Right forelimb (tissue), 1 donor: ENCODE measurements around the gene ASCC2.
"Not testable (repeated sequence)": the region's sequence is repeated elsewhere in the genome, so short reads cannot be mapped to it uniquely, and the experiment has no call there.

Source experiments
- DNase-seq: peaks from one replicate; pipeline ENCODE4 v3.0.0-alpha.2; 2018

Gene ASCC2, protein sequence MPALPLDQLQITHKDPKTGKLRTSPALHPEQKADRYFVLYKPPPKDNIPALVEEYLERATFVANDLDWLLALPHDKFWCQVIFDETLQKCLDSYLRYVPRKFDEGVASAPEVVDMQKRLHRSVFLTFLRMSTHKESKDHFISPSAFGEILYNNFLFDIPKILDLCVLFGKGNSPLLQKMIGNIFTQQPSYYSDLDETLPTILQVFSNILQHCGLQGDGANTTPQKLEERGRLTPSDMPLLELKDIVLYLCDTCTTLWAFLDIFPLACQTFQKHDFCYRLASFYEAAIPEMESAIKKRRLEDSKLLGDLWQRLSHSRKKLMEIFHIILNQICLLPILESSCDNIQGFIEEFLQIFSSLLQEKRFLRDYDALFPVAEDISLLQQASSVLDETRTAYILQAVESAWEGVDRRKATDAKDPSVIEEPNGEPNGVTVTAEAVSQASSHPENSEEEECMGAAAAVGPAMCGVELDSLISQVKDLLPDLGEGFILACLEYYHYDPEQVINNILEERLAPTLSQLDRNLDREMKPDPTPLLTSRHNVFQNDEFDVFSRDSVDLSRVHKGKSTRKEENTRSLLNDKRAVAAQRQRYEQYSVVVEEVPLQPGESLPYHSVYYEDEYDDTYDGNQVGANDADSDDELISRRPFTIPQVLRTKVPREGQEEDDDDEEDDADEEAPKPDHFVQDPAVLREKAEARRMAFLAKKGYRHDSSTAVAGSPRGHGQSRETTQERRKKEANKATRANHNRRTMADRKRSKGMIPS

DNA sequence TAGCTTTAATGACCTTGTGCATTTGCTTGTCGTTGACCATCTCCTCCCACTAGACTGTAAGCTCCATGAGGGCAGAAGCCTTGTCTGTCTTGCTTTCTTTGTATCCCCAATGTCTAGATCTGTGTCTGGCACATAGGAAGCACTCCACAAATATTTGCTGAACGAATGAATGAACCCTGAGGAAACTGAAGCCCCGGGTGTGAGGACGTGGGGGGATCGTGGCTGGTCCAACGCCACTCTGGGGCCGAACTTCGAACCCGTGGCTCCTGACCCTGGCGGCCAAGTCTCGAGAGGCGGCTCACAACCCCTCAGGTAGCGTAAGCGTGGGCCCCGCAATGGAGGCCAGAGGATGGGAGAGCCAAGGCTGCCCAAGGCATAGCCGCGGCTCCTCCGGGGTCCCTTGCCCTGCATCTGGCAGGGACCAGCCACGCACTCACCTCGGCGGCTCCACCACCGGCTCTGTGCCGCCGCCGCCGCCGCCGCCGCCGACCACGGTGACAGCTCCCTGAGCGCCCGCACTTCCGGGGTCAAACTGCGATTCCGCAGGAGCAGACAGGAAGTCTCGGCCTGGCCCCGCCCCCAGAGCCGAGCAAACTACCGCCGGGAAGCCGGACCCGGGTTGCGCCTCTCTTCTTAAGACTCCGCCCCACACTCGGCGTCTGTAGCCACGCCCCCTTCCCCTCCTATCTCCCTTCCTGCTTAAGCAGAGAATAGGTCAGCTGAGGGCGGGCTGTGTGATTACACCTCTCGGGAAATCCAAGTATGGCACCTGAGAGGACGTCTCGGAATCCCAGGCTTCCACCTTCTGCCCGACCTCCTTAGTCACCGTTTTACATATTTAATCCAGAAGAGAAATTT is at the start of gene ASCC2:
Gene ASCC2 (minus strand): TSS at position 534 of the 858 bp plus-strand sequence. CDS start 5,949 bp downstream, outside the sequence.
- peak; percentile 96 for DNase-seq

DNA sequence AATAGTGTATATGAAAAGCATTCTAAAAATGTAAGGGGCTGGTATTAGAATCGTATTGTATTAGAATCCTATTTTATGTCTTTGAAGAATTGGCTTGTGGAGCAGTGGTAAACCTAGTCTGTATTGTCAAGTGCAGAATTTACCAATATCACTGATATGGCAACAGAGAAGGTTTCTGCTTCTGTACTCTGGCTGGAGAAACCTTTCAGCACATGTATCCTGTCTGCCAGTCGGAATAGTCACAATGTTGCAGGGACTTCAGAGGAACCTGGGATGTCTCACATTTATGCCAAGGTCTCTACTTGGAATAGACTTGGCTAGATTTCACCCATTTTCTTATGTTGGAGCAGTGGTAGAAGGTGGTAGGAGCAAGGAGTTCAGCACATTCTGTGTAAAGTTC is 49.3 kb upstream of the ASCC2 start:
- DNase-seq, result no peak

DNA sequence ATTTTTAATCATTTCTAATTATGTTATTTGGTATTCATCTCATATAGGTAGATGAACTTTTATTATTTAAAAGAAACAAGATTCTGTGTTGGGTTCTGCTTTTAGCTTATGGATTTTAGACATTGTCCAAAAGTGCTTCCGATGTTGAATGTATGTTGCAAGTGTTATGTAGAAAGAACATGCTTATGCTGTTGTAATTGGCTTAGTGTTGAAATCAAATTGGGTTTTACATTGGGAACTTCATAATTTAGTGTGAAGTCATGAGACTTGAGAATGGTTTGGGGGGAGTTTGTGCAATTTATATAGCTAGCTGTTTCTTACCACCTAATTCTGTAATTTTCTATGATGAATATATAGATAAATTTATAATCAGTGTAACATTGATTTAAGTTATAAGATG is 48.5 kb upstream of the ASCC2 start:
- DNase-seq, result no peak

DNA sequence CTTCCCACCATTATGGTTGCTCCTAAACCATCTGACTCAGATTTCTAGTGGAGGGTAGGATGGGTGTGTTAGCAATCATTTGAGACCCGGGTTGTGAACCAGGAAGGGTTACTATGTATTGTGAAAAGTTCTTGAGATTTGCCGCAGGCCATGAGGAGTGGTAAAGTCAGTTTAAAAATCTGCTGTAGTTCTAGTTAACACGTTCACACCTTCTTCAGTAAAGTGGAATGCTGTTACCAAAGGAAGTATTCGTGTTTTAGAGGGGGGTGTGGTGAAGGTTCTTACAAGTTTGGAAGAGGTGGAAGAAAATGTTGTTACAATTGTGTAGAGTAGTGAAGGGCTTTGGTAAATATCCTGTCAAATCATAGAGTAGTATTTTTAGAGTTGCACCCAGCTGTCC is 47.5 kb upstream of the ASCC2 start:
- no peak for DNase-seq

DNA sequence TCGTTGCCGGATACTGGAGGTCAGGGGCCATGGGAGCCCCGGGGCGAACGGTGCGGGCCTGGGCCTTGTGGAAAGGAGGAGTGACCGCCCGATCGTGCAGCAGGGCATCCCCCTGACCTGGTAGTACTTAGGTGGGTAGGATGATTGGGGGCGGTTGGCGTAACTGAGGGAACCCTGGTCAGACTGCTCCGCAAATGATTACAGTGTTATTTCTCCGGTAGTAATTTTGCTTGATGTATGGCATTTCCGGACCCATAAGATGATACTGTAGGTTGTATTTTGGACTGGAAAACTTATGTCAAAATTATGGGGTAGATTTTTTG is 45.7 kb upstream of the ASCC2 start:
- DNase-seq, result no peak

DNA sequence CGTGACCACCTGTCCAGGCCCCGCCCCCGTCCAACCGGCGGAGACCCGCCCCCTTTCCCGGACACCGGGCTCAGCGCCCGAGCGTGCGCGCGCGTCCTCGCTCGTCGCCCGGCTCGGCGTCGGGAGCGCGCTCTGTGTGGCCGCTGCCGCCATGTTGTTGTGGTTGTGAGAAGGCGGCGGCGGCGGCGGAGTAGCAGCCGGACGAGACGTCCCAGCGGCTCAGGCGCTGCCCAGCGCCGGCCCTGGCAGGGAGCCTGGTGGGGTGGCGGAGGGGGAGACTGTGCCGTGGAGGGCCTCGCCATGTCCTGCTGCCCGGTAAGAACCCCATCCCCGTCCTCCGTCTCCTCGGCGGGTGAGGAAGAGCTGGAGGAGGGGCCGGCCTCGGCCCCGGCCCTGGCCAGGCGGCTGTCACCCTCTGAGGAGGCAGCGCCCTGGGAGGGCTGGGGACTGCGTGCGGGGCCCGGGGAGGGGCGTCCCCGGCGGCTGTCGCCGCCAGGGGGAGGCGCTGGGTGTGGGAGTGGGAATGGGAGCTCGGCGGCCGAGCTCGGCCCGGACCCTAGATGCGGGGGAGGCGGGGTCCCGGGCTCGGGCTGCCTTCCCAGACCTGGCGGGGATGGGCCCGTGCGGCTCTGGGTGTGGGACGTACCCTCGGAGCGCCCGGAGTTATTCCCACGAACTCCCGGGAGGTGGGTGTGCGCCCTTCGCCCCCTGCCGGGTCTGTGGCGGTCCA is 45.1 kb upstream of the ASCC2 start, which contains the start of gene MTMR3:
Gene MTMR3 (plus strand): TSS at position 130 of the 730 bp plus-strand sequence. CDS start 87,886 bp downstream, outside the sequence.
- peak; percentile 97 for DNase-seq

GRCh38 chr22:29882716-29883044 is 44.6 kb upstream of the ASCC2 start:
- no peak for DNase-seq

DNA sequence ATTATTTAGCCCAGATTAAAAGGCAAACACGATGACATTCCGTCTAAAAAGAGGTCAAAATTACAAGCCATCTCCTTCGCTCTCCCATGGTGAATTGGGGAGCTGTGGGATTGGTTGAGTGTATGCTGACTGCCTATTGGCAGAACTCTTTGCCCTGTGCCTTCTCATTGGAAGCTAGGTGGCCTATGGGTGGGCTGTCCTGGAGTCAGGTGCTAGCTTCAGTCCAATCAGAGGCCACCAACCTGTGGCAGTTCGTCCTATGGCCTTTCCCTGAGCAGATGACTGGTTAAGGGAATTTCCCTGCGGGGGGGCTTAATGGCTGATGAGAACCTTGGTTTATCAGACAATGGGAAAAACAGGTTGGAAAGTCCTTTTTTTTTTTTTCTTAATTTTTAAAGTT is 41.7 kb upstream of the ASCC2 start:
- DNase-seq, result no peak

DNA sequence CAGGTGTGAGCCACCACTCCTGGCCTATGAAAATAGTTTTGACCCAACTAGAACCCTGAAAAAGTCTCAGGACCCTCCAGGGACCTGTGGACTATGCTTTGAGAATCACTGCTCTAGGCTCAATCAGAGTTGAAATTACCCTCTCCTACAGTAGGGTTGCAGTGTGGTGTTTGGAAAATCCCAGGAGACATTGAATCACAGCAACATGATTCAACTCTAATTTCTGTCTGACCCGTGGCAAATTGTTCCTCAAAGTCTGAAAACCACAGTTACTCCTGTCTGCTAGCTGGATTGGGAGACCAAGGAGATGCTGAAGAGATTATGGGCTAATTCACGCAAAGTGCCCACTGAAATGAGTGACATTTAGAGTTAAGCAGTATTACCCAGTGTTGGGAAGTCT is 39.5 kb upstream of the ASCC2 start:
- DNase-seq, result no peak

DNA sequence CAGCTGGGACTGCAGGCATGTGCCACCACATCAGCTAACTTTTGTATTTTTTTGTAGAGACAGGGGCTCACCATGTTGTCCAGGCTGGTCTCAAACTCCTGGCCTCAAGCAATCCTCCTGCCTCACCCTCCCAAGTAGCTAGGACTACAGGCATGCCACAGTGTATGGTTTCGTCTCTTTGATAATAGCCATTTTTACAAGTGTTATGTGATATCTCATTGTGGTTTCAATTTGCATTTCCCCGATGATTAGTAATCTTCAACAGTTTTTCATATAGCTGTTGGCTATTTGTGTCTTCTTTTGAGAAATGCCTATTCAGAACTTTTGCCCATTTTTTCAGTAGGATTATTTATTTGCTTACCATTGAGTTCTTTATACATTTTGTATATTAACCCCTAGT is 35.9 kb upstream of the ASCC2 start:
- DNase-seq, result no peak

DNA sequence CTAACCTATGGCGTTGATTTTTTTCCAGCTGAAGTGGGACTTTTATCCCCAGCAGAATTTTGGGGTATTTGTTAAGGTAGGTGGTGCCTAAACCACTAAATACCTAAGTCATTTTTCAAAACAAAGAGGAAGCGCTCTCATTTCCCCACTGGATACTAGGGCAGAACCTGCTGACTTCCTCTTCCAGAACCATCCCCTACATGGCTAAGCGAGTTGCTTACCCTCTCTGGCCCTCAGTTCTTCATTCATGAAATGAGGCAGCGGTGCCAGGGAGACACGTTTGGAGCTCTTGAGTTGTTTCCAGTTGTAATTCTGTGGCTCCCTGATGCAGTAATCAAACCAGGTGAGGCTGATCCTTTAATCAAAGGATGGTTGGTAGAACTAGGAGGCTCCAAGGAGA is 34.9 kb upstream of the ASCC2 start:
- no peak for DNase-seq

DNA sequence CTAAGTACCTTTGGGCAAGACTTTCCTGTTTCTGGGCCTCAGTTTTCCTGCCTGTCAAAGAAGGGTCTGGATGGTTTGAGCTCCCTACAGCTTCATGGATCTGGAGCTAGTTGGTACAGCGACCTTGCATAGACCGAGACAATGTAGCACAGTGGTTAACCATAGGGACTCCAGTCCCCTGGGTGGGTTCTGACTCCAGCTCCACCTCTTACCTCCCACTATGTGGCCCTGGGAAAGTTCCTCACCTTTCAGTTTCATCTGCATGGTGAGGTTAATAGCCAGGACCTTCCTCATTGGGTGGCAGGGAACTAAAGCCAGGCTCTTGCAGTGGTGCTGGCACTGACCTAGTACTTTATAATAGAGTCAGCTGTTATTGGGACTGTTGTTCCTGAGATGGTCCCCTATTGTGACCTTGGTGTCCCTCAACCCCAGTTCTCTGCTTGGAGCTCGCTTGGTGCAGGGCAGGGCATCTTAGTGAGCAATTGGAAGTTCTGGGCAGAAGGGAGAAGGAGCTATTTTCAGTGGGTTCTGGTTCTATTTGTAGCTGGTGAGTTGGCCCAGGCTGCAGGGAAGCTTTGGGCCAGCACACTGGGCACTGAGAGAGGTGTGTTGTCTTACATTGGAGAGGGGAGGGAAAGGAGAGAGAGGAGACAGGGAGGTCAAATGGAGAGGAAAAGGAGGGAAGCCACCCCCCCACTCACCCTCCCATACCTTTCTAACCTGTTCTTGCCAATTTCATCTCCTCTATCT is 34.2 kb upstream of the ASCC2 start:
- no peak for DNase-seq

DNA sequence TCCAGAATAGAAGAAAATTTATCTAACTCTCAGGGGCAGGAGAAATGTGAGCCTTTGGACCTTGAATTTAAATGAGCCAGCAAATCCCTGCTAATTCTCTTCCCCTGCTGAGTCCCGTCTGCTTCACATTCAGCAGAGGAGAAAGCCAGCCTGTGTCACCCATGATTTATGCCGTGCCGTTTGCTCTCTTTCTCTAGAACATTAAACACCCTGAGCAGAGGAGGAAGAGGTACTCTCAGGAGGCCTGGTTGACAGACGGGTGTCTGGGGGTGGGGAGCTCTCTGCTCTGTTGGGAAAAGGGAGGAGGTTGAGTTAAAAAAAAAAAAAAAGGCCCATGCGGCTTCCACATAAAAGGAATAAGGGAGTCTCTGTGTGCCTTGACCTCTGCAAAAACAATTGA is 33.6 kb upstream of the ASCC2 start:
- DNase-seq, result no peak

GRCh38 chr22:29870574-29870973 is 32.5 kb upstream of the ASCC2 start:
- no peak for DNase-seq

DNA sequence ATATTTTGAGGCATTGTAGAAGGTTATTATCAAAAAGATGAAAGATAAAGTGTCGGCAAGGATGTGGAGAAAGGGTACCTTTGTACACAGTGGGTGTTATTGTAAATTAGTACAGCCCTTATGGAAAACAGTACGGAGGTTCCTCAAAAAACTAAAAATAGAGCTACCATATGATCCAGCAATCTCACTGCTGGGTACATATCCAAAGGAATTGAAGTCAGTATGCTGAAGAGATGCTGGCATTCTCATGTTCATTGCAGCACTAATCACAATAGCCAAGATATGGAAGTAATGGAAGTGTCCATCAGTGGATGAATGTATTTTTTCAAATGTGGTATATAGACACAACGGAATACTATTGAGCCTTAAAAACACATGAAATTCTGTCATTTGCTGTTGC is 29.8 kb upstream of the ASCC2 start:
- DNase-seq, result no peak

- DNase-seq, result no peak
These were observed 29.2 kb upstream of the ASCC2 start for GRCh38 chr22:29867260-29867659.

DNA sequence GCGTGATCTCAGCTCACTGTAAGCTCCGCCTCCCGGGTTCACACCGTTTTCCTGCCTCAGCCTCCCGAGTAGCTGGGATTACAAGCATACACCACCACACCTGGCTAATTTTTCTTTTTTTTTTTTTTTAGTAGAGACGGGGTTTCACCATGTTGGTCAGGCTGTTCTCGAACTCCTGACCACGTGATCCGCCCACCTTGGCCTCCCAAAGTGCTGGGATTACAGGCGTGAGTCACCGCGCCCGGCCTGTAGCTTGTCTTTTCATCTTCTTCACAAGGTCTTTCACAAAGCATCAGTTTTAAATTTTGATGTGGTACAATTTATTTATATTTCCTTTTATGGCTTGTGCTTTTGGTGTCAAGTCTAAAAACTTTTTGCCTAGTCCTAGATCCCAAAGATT is 27.5 kb upstream of the ASCC2 start:
- not testable (repeated sequence) for DNase-seq

DNA sequence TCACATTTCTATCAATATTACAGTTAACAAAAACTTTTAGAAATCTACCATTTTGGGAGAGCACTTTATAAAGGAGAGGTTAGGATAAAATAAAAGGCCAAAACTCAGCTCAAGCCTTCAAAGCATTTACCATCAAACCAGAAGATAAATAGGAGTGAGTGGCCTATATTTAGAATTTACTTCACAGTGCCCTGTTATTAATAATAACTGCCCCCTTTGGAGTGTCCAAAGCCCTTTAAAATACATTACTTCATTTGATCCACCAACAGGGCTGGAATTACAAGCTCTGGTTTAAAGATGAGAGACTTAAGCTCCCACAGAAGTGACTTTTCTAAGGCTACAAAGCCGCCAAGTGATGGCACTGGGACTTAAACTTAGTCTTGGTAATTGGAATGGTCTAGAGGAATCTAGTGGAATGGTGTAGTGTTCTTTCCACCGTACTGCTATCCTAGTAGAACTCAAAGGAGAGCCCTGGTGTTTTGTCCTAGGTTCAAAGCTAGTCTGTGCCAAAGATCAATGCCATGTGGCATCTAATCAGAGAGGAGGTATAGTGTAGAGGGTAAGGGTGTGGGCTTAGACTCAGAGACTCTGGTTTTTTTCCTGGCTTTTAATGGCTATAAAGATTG is 23.7 kb upstream of the ASCC2 start:
- no peak for DNase-seq

GRCh38 chr22:29860006-29860766 is 22.1 kb upstream of the ASCC2 start:
- no peak for DNase-seq

DNA sequence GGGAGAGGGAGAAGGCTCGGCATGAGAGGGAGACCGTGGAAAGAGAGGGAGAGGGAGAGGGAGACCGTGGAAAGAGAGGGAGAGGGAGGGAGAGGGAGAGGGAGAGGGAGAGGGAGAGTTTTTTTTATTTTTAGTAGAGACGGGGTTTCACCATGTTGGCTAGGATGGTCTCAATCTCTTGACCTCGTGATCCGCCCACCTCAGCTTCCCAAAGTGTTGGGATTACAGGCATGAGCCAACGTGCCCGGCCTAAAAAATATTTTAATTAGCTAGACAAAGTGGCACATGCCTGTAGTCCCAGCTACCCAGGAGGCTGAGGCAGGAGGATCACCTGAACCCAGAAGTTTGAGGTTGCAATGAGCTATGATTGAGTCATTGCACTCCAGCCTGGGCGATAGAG is 21.0 kb upstream of the ASCC2 start:
- DNase-seq, result not testable (repeated sequence)

DNA sequence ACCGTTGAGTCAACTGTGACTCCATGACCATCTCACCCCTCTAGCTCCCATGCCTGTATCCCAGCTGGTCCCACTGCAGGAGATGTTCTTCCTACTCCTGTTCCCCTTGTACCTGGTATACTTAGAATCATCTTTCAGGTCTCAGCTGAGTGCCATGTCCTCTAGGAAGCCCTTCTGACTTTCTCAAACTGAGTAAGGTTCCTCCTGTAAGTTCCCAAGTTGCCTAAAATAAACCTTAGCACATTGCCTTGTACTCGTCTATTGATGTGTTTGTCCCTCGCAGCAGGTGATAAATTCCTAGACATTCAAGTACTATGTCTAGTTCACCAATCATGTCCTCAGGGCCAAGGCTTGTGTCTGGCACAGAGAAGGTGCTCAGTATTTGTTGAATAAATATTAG is 18.4 kb upstream of the ASCC2 start:
- DNase-seq, result no peak
